Measurements from ENCODE around the gene TTC39A. TPM values are rescaled to one million over a fixed set of nuclear protein-coding genes. Genes with fewer than 3 reads are reported as not detected.
A peak's percentile ranks its signal among the peaks of the same experiment; 100 is the strongest.

Gene TTC39A
- total RNA-seq, 4 donors from 2014 or later = 25.6 to 39.8 (median 30.7) TPM

DNA sequence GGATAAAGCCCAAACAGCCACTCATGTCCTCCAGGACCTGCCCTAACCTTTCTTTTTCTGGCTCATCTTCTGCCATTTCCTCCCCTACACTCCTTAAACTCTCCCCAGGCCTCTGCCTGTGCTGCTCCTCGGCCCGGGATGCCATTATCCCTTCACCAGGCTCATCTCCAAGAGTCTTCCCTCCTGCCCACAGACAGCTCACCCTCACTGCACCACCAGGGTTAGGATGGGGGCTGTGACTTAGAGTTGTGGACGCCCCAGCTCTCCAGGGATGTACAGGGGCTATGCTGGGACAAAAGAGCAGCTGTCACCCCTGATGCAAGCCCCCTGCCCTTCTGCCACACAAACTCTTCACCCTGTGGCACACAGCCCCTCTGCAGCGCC lies 32.0 kb downstream of the TTC39A start:
- H3K27ac ChIP-seq = no peak overlapping the region
- no peak for DNase-seq
- no peaks in the 10 kb centered on the region for H3K9me3 ChIP-seq
- peaks cover 0 to 8% (median 0%) of the 10 kb centered on the region in 4 donors for H3K4me1 ChIP-seq
- H3K27me3 ChIP-seq = no peaks in the 10 kb centered on the region
- no peaks in the 10 kb centered on the region for H3K36me3 ChIP-seq
- TF ChIP-seq, protein P1, sequence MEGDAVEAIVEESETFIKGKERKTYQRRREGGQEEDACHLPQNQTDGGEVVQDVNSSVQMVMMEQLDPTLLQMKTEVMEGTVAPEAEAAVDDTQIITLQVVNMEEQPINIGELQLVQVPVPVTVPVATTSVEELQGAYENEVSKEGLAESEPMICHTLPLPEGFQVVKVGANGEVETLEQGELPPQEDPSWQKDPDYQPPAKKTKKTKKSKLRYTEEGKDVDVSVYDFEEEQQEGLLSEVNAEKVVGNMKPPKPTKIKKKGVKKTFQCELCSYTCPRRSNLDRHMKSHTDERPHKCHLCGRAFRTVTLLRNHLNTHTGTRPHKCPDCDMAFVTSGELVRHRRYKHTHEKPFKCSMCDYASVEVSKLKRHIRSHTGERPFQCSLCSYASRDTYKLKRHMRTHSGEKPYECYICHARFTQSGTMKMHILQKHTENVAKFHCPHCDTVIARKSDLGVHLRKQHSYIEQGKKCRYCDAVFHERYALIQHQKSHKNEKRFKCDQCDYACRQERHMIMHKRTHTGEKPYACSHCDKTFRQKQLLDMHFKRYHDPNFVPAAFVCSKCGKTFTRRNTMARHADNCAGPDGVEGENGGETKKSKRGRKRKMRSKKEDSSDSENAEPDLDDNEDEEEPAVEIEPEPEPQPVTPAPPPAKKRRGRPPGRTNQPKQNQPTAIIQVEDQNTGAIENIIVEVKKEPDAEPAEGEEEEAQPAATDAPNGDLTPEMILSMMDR (IDR thresholded peaks at IDR 0.05) = no peak
- no peak for TF ChIP-seq POLR2A (IDR thresholded peaks at IDR 0.05)
- no peak overlapping the region for H3K4me3 ChIP-seq

DNA sequence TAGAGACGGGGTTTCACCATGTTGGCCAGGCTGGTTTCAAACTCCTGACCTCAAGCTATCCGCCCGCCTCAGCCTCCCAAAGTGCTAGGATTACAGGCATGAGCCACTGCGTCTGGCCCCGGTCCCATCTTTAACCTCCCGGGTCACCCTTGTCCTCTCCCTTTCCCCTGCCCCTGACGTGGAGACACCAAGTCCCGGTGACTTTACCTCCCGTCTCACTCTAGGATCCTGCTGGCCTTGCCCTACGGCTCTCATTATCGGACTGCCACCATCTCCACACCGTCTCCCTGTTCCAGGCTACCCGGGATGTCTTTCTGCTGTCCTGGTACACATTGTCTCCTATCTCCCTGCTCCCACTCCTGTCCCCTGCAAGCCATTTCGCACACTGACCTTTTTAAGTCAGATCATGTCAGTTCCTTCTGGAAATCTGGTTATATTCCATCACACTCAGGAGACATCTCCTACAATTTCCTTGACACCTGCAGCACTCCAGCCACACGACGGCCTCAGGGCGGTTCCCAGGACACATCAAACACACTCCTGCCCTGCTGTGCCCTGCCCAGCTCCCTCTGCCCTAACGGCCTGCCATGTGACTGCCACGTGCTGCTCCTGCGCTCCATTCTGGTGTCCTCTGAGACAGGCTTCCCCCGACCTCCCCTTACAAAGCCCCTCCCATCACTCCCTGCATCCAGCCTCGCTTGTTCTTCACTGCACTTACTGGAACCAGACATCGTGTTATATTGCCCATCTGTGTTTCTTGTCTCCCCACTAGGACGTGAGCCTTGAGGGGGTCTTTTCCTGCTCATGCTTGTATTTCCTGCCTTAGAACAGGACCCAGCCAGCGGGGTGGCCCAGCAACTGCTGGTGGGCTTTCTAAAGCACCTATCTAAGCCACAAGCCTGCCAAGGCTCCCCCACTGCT lies 32.7 kb downstream of the TTC39A start:
- H3K36me3 ChIP-seq = no peaks in the 10 kb centered on the region
- no peak for TF ChIP-seq POLR2A (IDR thresholded peaks at IDR 0.05)
- TF ChIP-seq, protein P1 (IDR thresholded peaks at IDR 0.05) = no peak
- DNase-seq = peak in 2 of 3 donors; percentile 62 to 69
- no peaks in the 10 kb centered on the region for H3K9me3 ChIP-seq
- peaks cover 0 to 8% (median 0%) of the 10 kb centered on the region in 4 donors for H3K4me1 ChIP-seq
- H3K27ac ChIP-seq = no peak overlapping the region
- H3K4me3 ChIP-seq = peak overlapping the region in 3 of 4 donors; percentile 43 to 45 (median 45)
- no peaks in the 10 kb centered on the region for H3K27me3 ChIP-seq

DNA sequence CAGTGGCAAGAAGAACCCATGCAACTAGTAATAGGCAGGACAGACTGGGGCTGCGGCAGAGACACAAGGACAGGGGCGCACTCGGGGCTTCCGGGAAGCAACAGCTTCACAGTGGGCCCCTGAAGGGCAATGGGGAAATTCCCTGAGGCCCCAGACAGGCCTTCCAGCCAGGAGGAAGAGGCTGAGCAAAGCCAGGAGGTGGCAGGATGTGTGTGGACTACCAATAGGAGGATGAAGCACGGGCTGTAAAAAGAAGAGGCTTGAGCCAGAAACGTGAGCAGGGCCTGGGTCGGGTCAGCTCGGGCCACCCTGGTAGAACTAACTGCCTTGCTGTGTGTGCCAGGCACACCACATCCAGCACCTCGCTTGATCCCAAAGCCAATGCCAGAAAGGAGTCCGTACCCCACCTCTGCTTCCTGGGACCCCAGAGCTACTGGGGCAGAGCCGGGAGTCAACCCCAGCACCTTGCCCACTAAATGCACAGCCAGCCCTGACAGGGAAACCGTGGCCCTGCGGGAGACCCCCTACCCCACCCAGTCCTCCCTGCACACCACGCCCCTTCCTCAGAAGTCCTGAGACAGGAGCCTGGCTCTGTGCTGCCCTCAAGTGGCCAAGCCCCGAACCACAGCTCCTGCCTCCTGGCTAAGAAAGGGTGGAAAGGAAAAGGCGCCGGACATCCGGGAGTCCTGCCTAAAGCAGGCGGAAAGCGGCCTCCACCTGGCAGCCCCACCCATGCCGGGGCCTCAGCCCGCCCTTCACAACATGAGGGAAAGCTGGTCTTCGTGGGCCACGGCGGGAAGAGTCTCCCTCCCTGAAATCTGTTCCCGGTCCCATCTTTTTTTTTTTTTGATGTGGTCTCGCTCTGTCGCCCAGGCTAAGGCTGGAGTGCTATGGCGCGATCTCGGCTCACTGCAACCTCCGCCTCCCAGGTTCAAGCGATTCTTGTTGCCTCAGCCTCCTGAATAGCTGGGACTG lies 33.7 kb downstream of the TTC39A start:
- H3K4me1 ChIP-seq = peaks cover 0 to 8% (median 0%) of the 10 kb centered on the region in 4 donors
- H3K4me3 ChIP-seq = peak overlapping the region; percentile 42 to 45 (median 44)
- H3K36me3 ChIP-seq = no peaks in the 10 kb centered on the region
- H3K27me3 ChIP-seq = no peaks in the 10 kb centered on the region
- peak; percentile 68 to 92 (median 88) for DNase-seq
- no peak for TF ChIP-seq POLR2A (IDR thresholded peaks at IDR 0.05)
- TF ChIP-seq, protein P1 (IDR thresholded peaks at IDR 0.05) = peak; percentile 39 to 93 (median 90)
- no peak overlapping the region for H3K27ac ChIP-seq
- H3K9me3 ChIP-seq = no peaks in the 10 kb centered on the region

DNA sequence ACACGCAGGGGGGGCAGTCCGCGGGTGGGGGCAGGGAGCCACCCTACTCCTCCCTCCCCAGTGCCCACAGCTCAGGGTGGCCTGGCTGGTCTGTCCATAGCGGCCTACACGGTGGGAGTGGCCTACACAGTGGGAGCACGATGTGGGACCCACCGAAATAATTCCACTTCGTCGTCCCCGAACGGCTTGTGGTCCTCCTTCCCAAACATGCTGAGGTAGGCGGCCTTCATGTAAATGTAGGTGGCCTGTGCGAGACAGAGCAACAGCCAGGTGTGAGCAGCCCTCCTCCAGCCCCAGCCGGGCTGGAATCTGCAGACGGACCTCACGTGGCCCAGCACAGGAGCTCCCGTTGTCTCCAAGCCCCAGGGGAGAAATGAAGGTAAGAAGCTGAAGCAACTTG lies 34.4 kb downstream of the TTC39A start:
- no peaks in the 10 kb centered on the region for H3K9me3 ChIP-seq
- H3K27ac ChIP-seq = no peak overlapping the region
- no peak for TF ChIP-seq POLR2A (IDR thresholded peaks at IDR 0.05)
- TF ChIP-seq, protein P1 (IDR thresholded peaks at IDR 0.05) = no peak
- H3K36me3 ChIP-seq = no peaks in the 10 kb centered on the region
- no peaks in the 10 kb centered on the region for H3K27me3 ChIP-seq
- peaks cover 0 to 8% (median 0%) of the 10 kb centered on the region in 4 donors for H3K4me1 ChIP-seq
- no peak for DNase-seq
- H3K4me3 ChIP-seq = no peak overlapping the region

DNA sequence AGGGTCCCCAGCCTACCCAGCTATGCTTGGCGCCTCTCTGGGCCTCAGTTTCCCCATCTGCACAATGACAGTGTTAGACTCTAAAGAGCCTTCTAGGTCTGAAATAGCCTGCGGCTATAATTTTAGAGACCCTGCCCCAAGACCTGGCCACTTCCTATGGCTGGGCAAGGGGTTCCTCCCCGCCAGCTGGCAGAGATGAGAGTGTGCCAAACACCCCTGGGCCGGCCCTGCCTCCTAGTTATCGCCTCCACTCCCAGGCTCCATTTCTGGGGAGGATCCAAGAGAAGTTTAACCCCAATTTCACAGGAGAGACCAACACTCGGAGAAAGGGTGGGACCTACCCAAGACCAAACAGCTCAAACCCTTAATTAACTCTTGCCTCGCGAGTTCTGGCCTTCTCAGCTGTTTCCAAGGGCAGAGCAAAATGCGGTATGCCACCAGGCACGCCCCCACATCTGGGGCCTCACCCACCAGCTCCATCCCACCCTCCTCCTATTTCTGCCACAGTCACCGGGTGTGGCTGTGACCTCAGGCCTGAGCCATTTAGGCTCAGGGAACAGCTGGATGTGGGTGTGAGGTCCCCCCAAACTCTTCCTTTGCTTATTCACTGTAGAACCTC lies 35.7 kb downstream of the TTC39A start:
- no peaks in the 10 kb centered on the region for H3K27me3 ChIP-seq
- no peaks in the 10 kb centered on the region for H3K36me3 ChIP-seq
- peaks cover 0 to 8% (median 0%) of the 10 kb centered on the region in 4 donors for H3K4me1 ChIP-seq
- TF ChIP-seq, protein P1 (IDR thresholded peaks at IDR 0.05) = no peak
- TF ChIP-seq POLR2A (IDR thresholded peaks at IDR 0.05) = no peak
- peak in 1 of 3 donors; percentile 31 for DNase-seq
- H3K9me3 ChIP-seq = no peaks in the 10 kb centered on the region
- H3K27ac ChIP-seq = no peak overlapping the region
- H3K4me3 ChIP-seq = no peak overlapping the region
